Cardiac fibroblast (primary cell): ENCODE data around the gene CD300LG.
"Not testable (repeated sequence)": the region's sequence is repeated elsewhere in the genome, so short reads cannot be mapped to it uniquely, and the experiment has no call there.

ENCODE experiments used
- DNase-seq, 2 donors: peaks; one replicate each; pipeline versions ENCODE4 v3.0.0 to v3.0.0-alpha.2; 2010; ENCODE audit warnings: low read depth in 2 of 2
- H3K4me3 ChIP-seq, 2 donors: replicated peaks in 1 of 2; 1 replicate in 1 of 2; 2 replicates in 1 of 2; pipeline ENCODE4 v1.5.1; 2011; ENCODE audit warnings: low read depth in 2 of 2, low read length in 2 of 2, mild to moderate bottlenecking in 2 of 2, moderate library complexity in 1 of 2
- CTCF ChIP-seq: IDR thresholded peaks from one replicate; pipeline ENCODE4 v1.5.1; 2011; ENCODE audit warnings: low read depth, mild to moderate bottlenecking, low read length, inconsistent platforms

Gene CD300LG

DNA sequence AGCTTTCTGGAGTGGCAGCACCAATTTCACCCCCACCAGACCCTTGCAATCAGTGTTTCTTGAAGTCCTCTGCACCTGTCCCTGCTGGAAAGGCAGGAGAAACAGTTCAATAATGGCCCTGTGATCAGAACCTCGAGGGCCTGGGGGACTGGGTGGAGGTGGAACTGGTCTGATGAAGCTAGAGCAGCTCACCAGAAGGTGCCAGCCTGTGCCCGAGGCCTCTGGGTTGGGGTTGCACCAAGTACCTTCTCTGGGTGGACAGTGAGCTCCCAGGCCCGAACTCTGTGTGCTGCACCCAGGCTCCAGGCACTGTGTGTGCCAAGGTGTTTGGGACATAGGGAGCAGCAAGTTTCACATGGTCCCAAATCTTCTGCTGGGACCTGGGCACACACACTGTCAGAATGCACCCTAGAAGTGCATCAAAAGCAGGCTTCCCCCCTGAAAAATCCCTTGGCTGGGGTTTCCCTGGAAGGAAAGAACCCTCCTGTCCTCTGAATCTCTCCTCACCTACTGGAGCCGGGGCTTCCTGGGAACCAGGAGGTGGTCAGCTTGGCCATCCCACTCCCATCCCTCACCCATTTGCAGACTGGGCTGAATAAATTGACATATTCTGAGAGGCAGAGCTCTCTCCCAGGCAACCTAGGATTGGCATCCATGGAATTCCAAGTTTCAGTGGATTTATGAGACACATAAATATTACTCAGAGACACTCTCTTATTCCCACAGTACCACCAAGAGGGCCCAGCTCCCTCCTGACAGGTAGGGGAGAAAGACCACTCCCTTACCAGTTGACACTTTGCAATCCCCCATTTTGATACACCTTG lies 17.4 kb downstream of the CD300LG start:
- no peak for DNase-seq
- TF ChIP-seq CTCF, result no peak
- H3K4me3 ChIP-seq, result no peak overlapping the region

DNA sequence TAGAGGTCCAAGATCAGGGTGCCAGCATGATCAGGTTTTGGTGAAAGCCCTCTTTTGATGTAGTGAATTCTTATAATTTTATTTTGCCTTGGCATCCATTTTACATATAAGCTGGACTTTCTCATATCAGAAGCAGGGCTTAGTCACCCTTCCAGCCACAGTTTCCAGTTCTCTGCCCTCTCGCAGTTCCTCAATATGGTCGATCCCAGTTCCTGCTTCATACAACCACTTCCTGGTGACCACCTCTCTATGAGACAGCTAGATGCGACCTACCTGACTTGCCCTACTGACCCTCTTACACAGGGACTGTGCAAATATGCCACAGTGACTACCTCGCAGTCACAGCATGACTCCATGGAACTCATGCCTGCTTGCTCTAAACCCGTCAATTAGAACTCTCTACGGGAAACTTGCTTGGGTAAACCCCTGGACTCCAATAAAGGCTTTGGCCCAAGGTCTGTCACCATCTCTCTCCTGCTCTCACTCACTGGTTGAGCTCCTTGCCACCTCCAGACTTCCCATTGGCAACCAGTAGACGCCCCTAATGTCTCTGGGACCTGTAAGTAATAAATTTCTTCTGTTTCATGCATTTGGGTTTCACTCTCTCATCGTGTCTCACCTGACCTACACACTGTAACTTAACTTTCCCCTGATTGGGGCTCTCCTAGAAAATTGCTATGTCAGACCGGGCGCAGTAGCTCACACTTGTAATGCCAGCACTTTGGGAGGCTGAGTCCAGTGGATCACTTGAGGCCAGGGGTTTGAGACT lies 21.4 kb downstream of the CD300LG start:
- H3K4me3 ChIP-seq, result no peak overlapping the region

DNA sequence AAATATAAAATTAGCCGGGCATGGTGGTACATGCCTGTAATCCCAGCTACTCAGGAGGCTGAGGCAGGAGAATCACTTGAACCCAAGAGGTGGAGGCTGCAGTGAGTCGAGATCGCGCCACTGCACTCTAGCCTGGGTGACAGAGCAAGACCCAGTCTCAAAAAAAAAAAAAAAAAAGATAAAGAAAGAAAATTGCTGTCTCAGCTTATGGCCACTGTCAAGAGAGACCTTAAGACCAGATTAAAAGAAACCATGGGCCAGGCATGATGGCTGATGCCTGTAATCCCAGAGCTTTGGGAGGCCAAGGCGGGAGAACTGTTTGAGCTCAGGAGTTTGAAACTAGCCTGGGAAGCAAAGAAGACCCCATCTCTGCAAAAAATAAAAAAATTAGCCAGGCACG lies 22.1 kb downstream of the CD300LG start:
- H3K4me3 ChIP-seq, DNase-seq: not testable (repeated sequence)

More for the DNA sequence above, 21.4 kb downstream of the CD300LG start:
- no peak for TF ChIP-seq CTCF
- DNase-seq, result no peak

DNA sequence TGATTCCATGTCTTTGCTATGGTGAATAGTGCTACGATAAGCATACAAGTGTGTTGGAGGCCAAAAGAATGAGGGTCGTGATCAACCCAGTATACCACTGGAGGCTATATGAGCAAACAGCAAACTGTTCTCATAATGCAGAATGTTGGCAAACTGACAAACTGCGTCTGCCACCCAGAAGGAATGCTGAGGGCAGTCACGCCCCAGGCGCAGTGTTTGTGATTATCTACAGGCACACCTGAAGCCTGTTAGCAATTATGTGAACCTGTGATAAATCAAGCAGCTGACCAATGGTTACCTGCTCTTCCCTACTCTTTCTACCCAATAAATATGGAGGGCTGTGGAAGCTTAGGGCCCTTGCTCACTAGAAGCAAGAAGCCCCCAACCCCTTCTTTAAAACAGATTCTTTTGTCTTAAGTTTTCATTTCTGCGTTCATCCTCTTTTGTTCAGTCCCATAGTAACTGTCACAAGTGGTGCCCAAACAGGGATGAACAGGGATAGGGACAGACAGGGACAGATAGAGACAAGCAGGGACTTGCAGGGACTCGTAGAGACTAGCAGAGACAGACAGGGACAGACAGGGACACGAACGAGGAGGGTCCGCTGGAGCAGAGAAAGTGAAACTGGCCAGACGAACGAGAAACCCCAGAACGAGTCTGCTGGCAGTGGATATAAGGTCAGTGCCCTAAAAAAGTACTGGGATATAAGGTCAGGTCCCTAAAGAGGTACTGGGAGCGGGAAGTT lies 25.1 kb downstream of the CD300LG start:
- no peak for DNase-seq
- TF ChIP-seq CTCF, result no peak
- peak overlapping the region in 1 of 2 donors; percentile 14 for H3K4me3 ChIP-seq

GRCh38 chr17:43873091-43873490 lies 26.1 kb downstream of the CD300LG start:
- DNase-seq, result no peak
- no peak for TF ChIP-seq CTCF
- no peak overlapping the region for H3K4me3 ChIP-seq

- H3K4me3 ChIP-seq, result no peak overlapping the region
- no peak for DNase-seq
- no peak for TF ChIP-seq CTCF
These were observed 26.8 kb downstream of the CD300LG start for GRCh38 chr17:43873815-43874214.

- TF ChIP-seq CTCF, result no peak
- DNase-seq, result no peak
These were observed 27.3 kb downstream of the CD300LG start for GRCh38 chr17:43874293-43874692.

More at GRCh38 chr17:43874293-43874692, 27.3 kb downstream of the CD300LG start:
- H3K4me3 ChIP-seq, result no peak overlapping the region
